ENCODE measurements around the gene BTBD7. TPM values are rescaled to one million over a fixed set of nuclear protein-coding genes. Genes with fewer than 3 reads are reported as not detected.

Gene BTBD7
- total and polyA plus RNA-seq, 9 of the 15 experiments (the other 6 are each of a cell fraction or from before 2014, with no cell fraction given): 2.5 to 12.9 (median 6.2) TPM

GRCh38 chr14:93320489-93320888, 12.3 kb downstream of the BTBD7 start (continued):
- TF ChIP-seq, protein P1, sequence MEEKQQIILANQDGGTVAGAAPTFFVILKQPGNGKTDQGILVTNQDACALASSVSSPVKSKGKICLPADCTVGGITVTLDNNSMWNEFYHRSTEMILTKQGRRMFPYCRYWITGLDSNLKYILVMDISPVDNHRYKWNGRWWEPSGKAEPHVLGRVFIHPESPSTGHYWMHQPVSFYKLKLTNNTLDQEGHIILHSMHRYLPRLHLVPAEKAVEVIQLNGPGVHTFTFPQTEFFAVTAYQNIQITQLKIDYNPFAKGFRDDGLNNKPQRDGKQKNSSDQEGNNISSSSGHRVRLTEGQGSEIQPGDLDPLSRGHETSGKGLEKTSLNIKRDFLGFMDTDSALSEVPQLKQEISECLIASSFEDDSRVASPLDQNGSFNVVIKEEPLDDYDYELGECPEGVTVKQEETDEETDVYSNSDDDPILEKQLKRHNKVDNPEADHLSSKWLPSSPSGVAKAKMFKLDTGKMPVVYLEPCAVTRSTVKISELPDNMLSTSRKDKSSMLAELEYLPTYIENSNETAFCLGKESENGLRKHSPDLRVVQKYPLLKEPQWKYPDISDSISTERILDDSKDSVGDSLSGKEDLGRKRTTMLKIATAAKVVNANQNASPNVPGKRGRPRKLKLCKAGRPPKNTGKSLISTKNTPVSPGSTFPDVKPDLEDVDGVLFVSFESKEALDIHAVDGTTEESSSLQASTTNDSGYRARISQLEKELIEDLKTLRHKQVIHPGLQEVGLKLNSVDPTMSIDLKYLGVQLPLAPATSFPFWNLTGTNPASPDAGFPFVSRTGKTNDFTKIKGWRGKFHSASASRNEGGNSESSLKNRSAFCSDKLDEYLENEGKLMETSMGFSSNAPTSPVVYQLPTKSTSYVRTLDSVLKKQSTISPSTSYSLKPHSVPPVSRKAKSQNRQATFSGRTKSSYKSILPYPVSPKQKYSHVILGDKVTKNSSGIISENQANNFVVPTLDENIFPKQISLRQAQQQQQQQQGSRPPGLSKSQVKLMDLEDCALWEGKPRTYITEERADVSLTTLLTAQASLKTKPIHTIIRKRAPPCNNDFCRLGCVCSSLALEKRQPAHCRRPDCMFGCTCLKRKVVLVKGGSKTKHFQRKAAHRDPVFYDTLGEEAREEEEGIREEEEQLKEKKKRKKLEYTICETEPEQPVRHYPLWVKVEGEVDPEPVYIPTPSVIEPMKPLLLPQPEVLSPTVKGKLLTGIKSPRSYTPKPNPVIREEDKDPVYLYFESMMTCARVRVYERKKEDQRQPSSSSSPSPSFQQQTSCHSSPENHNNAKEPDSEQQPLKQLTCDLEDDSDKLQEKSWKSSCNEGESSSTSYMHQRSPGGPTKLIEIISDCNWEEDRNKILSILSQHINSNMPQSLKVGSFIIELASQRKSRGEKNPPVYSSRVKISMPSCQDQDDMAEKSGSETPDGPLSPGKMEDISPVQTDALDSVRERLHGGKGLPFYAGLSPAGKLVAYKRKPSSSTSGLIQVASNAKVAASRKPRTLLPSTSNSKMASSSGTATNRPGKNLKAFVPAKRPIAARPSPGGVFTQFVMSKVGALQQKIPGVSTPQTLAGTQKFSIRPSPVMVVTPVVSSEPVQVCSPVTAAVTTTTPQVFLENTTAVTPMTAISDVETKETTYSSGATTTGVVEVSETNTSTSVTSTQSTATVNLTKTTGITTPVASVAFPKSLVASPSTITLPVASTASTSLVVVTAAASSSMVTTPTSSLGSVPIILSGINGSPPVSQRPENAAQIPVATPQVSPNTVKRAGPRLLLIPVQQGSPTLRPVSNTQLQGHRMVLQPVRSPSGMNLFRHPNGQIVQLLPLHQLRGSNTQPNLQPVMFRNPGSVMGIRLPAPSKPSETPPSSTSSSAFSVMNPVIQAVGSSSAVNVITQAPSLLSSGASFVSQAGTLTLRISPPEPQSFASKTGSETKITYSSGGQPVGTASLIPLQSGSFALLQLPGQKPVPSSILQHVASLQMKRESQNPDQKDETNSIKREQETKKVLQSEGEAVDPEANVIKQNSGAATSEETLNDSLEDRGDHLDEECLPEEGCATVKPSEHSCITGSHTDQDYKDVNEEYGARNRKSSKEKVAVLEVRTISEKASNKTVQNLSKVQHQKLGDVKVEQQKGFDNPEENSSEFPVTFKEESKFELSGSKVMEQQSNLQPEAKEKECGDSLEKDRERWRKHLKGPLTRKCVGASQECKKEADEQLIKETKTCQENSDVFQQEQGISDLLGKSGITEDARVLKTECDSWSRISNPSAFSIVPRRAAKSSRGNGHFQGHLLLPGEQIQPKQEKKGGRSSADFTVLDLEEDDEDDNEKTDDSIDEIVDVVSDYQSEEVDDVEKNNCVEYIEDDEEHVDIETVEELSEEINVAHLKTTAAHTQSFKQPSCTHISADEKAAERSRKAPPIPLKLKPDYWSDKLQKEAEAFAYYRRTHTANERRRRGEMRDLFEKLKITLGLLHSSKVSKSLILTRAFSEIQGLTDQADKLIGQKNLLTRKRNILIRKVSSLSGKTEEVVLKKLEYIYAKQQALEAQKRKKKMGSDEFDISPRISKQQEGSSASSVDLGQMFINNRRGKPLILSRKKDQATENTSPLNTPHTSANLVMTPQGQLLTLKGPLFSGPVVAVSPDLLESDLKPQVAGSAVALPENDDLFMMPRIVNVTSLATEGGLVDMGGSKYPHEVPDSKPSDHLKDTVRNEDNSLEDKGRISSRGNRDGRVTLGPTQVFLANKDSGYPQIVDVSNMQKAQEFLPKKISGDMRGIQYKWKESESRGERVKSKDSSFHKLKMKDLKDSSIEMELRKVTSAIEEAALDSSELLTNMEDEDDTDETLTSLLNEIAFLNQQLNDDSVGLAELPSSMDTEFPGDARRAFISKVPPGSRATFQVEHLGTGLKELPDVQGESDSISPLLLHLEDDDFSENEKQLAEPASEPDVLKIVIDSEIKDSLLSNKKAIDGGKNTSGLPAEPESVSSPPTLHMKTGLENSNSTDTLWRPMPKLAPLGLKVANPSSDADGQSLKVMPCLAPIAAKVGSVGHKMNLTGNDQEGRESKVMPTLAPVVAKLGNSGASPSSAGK (IDR thresholded peaks at IDR 0.05): peak; percentile 57; the same call in 1 of the 2 replicates
- TF ChIP-seq TOE1 (IDR thresholded peaks at IDR 0.05; ENCODE audit: borderline replicate concordance): no peak
- TF ChIP-seq TOE1 (CRISPR knock-in tag; IDR thresholded peaks at IDR 0.05; ENCODE audit: borderline replicate concordance, low read depth): no peak
- TF ChIP-seq JUN (IDR thresholded peaks at IDR 0.05; ENCODE audit: borderline replicate concordance, low read depth, low read length): no peak
- no peak for TF ChIP-seq JUN (CRISPR knock-in tag; IDR thresholded peaks at IDR 0.05; ENCODE audit: borderline replicate concordance)
- TF ChIP-seq KLF16 (IDR thresholded peaks at IDR 0.05): no peak
- no peak for TF ChIP-seq GATAD2B (IDR thresholded peaks at IDR 0.05; ENCODE audit: borderline replicate concordance)
- TF ChIP-seq FOXO4 (CRISPR knock-in tag; IDR thresholded peaks at IDR 0.05): no peak
- TF ChIP-seq ARHGAP35 (IDR thresholded peaks at IDR 0.05; ENCODE audit: partially characterized antibody): no peak
- TF ChIP-seq MLLT1 (IDR thresholded peaks at IDR 0.05): no peak

Data from K562 (cell line).